Peyer's patch (tissue), 4 donors: ENCODE results near the gene LEPROT.

ENCODE experiments used
- POLR2A ChIP-seq, 2 donors: fragments of 450-650 bp; IDR thresholded peaks; one replicate each; pipeline ENCODE4 v1.5.1; 2017; ENCODE audit warnings: antibody characterized with exemption in 2 of 2, mild to moderate bottlenecking in 2 of 2, moderate library complexity in 2 of 2
- TF ChIP-seq, protein P1 (sequence below), 6 experiments: fragments of 450-650 bp in 4 of 6; fragments of 200-600 bp in 2 of 6; sonication (generic) in 1 of 6; IDR thresholded peaks; one replicate each; pipeline ENCODE4 v1.5.1; 2017 to 2019; ENCODE audit warnings: antibody characterized with exemption in 6 of 6, mild to moderate bottlenecking in 3 of 6, moderate library complexity in 1 of 6

DNA sequence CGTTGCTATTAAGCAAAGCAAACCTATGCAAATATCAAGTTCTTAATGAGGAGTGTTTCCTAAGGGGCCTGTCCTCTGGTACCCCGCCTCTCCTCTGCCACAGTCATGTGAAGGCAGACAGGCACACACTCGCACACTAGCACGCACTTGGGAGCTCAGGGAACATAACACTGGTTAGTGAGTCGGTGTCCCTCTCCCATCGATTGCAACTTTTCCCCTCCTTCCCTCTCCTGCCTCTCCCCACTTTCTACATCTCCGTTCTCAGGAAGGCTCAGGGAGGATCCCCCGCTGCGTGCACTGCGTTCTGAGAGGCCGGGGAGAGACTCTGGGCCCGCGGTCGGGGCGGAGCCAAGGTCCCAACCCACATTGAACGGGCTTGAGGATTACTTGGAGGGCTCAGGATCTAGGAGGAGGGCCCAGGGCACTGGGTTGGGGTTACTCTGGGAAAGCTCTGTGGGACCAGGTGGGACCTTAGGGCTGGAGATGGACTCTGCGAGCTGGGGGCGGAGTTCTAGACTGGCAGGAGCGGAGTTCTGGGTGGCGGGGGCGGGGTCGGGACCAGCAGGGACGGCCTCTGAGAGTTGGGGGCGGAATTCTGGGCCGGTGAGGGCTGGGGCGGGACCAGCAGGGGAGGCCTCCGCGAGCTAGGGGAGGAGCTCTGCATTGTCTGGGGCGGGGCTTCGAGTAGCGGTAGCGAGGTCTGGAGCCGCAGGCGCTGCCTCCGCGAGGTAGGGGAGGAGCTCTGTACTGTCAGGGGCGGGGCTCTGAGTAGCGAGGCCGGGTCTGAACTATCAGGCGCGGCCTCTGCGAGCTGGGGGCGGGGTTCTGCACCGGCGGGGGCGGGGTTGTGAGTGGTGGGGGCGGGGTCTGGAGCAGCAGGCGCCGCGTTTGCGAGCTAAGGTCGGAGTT, 533 bp upstream of the LEPROT start:
- TF ChIP-seq, protein P1, sequence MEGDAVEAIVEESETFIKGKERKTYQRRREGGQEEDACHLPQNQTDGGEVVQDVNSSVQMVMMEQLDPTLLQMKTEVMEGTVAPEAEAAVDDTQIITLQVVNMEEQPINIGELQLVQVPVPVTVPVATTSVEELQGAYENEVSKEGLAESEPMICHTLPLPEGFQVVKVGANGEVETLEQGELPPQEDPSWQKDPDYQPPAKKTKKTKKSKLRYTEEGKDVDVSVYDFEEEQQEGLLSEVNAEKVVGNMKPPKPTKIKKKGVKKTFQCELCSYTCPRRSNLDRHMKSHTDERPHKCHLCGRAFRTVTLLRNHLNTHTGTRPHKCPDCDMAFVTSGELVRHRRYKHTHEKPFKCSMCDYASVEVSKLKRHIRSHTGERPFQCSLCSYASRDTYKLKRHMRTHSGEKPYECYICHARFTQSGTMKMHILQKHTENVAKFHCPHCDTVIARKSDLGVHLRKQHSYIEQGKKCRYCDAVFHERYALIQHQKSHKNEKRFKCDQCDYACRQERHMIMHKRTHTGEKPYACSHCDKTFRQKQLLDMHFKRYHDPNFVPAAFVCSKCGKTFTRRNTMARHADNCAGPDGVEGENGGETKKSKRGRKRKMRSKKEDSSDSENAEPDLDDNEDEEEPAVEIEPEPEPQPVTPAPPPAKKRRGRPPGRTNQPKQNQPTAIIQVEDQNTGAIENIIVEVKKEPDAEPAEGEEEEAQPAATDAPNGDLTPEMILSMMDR (IDR thresholded peaks at IDR 0.05): no peak
- peak; percentile 28 to 67 for TF ChIP-seq POLR2A (IDR thresholded peaks at IDR 0.05)
